Left forelimb (tissue), 1 donor: ENCODE measurements around the gene PLPP4.
A peak's percentile ranks its signal among the peaks of the same experiment; 100 is the strongest.

ENCODE experiments used
- DNase-seq: peaks from one replicate; pipeline ENCODE4 v3.0.0-alpha.2; 2018; ENCODE audit warnings: low spot score

PLPP4 gene

DNA sequence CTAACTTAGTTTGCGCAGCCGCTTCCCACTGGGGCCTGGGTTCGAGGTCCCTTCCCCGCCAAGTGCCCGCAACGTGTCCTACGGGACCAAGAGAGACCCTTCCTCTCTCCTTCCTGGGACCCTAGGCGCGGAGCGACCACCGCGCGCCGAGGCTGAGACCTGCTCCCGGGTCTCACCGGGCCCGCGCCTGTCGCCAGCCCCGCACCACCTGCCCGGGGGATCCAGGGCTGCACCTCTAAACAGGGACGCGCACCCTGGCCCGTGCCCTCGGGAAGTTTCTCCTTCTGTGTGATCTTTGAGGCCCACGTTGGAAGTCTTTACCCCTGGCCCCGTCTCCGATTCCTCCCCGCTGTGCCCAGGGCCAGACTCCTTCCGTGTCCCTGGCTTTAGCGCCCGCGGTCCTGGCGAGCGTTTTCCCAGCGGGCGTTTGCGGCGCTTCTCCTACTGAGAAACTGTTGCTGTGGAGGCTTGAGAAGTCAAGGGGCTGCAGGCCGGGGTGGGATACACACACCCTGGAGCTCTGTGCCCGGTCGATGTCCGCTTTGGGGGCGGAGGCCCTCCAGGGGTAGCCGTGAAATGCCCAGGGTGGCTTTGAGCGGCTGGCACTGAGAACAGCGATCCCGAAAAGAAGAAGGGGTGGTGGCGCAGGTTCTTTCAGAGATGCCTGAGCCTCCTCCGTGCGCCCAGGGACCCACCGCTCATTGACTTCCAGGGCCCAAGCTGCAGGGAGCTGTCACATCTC lies 575 bp downstream of the PLPP4 start:
- DNase-seq, result no peak

DNA sequence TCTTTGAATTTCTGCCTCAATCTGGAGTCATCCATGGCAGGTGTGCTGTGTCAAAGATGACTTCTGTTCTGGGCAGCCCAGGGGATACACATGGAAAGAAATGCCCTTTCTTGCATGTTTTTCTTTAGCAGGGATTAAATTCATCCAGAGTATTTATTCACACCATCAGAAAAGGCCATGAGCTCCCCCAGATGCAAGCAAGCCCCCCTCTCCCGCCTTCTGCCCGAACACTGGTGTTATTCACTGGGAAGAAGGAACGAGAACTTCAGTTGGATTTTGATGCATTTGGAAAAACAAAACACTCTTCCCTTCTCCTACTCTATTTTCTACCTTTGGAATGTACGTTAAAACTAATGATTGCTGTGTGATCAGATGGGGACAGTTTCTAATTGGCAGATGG lies 1.4 kb downstream of the PLPP4 start:
- DNase-seq, result no peak

DNA sequence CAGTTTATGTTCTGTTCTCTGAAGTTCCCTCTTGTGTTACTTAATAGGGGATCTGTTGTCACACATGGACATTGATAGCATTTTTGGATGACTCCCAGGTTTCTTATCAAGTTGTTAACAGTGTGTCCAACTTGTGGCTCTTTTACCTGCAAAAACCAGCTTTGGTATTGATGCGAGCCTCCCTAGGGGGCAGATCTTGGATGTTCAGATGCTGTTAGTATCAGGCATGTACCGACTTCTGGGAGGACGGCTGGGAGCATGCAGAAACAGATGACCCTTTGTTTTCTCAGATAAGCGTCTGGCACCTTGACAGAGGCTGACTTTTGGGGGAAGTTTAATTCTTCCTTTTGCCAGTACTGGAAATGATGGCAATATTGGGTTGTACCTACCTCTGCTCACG lies 2.2 kb downstream of the PLPP4 start:
- no peak for DNase-seq

DNA sequence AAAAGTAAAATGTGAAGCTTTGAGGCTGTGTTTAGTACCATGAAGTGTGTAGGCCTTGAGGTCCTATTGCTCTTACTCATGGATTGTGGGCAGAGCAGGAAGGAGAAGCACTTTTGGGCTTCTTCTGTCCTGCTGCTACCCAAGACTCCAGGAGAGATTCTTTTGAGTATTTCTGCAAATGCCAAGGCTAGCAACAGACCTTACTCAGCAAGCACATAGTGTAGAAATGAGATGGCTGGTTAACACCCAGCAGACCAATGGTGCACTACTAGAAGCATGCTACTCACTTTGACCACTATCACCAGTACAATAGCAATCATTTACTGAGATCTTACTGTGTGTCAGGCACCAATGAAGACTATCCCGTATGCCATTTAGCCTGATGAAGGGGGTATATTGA lies 3.2 kb downstream of the PLPP4 start:
- DNase-seq, result no peak

DNA sequence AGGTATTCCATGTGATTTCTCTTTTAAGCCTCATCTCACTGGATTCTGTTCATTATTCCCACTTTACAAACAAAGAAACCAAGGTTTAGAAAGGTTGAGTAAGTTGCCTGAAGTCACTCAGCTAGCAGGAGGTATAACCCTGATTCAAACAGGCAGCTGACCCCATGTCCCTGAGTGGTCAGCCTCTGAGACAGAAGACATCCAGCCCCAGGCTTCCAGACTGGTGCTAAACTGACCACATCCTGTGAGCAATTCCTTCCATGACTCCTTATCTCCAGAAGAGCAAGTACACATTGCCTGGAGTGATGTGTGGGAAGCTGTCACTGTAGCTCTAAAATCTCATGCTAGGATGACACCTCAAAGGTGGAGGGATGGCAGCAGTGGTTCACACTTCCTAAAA lies 3.7 kb downstream of the PLPP4 start:
- no peak for DNase-seq

DNA sequence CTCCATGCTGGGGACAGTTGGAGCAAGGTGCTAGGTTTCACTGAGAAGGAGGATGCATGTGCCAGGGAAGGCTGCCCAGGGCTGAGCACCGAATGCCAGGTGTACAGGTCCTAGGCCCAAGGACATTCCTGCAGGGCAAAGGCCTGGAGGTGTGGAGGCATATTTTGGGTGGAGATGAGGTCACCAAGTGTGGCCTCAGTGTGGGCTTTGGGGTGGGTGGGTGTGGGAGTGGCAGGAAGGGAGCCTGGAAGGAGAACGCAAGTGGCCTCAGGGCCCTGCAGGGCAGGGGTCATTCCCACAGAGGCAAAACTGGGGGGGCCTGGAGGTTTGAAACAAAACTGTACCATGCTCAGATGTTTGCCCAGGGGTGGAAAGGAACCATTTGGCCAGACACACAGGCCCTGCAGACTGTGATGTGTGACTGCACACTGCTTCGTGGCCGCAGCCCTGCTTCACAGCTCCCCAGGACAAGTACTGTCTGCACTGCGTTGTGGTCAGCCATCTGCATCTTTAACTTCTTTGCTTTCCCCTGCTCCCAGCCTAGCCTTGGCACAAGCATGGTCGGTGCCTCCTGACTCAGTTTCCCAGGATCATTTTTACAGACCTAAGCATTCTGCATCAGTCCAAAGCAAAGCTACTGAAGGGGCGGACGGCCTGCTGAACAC lies 5.1 kb downstream of the PLPP4 start:
- DNase-seq, result no peak

DNA sequence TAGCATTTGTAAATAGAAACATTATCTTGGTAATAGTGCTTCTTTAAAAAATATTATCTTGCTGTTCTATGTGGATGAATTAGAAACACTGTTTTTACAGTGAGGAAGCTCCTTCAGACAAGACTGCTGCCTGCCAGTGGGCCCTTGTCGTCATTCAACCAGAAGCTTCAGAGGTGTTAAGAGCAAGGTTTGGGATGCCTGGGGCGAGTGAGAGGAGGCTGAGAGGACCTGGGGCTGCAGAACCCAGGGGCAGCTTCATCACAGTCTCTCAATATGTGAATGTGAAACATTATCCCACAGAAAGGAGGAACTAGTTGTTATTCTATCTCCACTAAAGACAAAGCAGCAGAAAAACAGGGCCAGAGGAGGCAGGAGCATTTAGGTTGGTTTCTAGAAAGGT lies 8.1 kb downstream of the PLPP4 start:
- DNase-seq, result no peak

DNA sequence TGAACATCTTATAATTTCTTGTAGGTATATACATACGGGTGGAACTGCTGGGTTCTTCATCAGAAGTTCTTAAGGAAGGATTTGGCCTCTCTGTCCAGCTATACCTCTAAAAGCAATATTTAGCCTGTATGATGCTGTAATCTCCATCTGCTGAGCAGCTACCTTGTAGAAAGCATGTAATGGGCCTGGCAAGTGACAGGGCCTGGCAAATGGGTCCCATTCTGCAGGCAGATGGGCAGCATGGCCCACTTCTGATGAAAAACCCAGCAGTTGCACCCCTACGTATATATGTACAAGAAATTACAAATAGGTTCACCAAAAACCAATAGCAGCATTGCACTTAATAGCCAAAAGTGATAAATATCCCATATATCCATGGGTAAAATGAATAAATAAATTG lies 9.0 kb downstream of the PLPP4 start:
- no peak for DNase-seq

DNA sequence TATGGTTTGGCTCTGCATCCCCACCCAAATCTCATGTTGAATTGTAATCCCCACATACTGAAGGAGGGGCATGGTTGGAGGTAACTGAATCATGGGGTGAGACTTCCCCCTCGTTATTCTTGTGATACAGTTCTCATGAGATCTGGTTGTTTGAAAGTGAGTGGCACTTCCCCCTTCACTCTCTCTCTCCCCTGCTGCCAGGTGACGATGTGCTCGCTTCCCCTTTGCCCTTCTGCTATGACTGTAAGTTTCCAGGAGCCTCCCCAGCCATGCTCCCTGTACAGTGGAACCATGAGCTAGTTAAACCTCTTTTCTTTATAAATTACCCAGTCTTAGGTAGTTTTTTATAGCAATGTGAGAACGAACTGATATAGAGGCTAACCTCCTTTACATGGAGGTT lies 16.6 kb downstream of the PLPP4 start:
- peak; percentile 28 for DNase-seq

DNA sequence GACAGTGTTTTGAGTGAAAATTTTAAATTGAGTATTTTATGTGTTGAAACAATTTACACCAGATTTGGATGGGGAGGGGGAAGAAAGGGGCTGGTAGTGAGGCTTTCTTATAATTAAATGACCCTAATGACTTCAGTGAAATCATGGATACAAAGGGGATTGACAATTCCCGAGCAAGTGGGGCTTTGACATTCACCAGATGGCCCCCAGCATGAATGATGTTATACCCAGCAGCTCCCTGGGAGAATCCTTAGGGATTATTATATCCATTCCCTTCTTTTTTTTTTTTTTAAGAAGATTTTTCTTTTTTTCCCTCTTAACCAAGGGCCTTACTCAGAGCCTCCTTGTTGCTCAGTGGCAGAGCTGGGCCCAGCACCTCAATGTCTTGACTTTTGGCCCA lies 17.9 kb downstream of the PLPP4 start:
- no peak for DNase-seq

DNA sequence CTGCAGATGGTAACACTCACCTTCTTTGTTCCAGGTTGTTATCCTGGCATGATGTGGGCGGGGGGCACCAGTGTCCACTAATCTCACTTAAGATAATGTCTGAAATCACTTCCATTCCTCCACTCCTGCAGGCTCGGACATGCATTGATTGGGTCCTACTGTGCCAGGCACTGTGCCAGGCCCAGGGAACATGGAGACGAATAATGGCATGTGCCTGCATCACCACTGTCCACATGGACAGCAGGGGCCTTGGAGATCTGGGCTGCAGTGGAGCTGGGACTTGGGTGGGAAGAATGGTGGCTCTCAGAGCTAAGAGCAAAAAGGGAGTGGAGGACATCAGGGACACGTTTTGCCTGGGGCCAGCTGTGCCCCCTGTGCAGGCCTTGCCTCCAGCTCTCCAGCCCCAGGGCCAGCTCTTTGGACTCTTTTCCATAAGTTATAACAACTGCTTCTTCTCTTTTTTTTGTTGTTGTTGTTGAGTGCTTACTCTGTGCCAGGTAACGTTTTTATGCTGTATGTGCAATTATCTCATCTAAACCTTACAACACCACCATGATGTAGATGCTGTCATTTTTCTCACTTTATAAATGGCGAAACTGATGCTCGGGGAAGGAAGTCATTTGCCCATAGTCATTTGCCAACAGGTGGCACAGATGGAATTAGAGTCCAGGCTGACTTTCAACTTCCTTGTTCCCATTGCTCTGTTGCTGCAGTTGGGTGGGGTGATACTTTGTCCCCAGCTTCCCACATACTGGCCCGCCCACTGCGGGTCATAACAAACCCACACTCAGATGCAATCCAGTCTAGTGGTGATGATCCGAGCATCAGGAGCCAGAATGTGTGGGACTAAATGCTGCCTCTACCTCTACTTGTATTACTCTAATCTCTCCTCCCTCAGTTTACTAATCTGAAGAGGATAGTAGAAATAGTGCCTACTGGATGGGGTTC lies 19.1 kb downstream of the PLPP4 start:
- DNase-seq, result peak; percentile 31

DNA sequence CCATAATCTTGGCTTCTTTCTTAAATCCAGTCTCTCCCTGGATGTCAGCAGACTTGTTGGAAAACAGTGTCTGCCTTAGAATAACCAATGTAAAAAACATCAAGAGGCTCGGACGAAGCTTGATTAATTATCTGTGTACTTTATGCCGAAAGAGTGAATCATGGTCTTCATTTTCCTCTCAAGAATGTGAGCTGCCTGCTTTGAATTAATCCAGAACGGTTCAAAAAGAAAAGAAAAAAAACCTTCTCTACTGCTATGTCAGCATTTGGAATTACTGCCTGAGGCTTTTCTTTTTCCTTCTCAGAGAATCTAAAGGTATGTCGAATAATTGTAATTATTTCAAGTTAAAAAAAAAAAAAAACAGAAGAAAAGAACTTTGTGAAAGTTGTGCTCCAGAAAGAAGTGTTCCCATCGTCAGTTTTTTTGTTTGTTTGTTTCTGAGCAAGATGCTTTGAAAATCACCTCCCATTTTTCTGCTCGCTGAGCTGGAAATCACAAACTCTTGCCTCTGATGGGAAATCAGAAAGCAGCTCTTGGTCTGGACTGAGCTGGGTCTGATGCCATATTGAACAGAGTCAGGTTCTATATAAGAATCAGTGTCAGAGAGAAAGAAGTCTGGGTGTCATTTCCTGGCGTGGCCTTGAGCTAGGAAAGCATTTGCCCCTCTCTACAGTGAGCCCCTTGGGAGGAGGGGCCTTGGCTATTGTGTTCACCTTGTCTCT lies 20.2 kb downstream of the PLPP4 start:
- DNase-seq, result no peak

DNA sequence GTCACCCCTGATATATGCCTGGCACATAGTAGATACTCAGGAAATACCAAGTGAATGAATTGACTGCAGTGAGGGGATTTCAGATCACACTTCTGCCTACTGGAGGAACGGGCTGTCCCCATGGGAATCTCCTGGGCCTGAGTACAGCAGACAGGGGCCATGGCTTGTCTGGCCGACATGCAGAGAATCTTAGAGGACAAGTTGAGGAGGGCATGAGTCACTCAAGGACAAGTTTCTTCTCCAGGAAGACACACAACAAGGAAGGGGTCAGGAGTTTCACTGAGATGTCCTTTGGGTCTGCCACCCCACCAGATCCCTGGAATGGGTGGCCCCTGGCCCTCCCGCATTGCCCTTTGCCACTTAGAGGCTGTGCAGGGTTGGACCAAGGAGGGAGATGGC lies 20.7 kb downstream of the PLPP4 start:
- peak; percentile 53 for DNase-seq

DNA sequence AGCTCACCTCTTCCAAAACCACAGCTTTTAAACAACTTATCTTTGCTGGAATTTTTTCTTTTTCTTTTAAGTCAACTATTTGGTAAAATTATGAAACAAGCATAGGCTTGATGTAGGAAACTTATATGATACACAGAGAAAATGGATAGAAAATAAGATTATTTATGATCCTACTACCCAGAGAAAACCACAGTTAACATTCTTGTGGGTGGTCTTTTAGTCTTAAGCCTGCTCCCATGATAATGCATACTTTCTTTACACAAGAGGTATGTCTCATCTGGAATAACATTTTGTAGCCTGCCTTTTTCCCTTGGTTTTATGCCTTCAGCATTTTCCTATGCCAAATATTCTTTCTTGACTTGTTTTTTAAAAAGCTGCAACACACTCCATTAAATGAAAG lies 21.4 kb downstream of the PLPP4 start:
- no peak for DNase-seq

DNA sequence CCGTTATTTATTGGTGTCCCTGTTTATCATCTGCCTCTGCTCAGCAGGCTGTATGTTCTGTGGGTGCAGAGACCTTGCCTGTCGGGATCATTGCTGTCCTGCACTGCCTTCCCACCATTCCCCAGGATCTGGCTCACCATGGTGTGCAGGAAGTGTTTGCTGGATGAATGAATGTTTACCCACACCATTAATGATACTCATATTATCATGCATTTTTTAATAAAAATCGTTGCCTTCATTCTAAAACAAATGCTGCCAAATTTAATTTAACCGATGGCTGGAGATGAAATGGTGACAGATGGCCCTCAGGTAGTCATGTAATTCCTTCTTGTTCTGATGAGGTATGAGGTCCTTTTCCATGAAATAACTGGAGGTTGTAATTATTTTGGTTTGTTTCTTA lies 22.5 kb downstream of the PLPP4 start:
- no peak for DNase-seq

DNA sequence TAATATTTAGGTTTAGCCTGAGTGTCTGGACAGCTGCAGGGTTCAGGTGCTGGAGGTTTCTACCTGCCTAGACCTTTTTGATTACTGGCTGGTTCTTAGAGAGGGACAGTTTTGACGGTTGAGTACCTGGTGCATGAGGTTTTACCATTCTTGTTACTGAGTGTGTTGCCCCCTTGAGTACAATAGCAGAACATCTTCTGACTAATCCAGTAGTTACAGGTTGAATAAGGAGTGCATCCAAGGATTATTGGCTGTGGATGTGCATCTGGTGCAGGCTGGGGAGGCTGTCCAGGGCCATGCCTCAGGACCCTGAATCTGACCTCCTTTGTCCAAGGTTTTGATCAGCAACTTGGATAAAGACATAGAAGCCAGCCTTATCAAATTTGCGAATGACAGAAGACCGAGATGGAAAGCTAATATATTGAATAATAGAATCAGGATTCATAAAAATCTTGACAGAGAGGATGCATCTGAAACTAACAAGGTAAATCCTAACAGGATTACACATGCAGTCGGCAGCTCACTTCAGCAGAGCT lies 23.1 kb downstream of the PLPP4 start:
- DNase-seq, result no peak

DNA sequence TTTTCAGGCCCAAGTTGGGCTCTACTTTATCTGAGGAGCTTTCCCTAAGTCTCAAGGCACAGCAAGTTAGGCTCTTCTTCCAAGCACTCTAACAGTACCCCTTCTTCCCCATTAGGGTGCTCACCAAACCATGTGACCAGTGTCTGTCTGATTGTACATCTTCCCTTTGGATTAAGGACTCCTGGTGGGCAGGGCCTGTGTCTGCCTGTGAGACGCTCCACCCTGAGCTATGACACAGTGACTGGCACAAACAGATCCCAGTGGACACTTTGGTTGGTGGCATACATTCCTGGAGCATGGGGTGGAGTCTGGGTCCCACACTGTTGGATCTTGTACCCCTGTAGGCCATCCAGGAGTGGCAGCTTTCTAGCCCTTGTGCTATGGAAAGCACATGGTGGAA lies 23.8 kb downstream of the PLPP4 start:
- no peak for DNase-seq

DNA sequence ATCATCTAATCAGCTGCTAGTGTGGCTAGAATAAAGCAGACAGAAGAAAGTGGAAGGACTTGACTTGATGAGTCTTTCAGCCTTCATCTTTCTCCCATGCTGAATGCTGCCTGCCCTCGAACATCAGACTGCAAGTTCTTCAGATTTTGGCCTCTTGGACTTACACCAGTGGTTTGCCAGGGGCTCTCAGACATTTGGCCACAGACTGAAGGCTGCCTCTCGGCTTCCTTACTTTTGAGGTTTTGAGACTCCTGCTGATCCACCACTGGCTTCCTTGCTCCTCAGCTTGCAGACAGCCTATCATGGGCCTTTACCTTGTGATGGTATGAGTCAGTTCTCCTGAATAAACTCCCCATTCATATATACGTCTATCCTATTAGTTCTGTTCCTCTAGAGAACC lies 26.0 kb downstream of the PLPP4 start:
- no peak for DNase-seq

DNA sequence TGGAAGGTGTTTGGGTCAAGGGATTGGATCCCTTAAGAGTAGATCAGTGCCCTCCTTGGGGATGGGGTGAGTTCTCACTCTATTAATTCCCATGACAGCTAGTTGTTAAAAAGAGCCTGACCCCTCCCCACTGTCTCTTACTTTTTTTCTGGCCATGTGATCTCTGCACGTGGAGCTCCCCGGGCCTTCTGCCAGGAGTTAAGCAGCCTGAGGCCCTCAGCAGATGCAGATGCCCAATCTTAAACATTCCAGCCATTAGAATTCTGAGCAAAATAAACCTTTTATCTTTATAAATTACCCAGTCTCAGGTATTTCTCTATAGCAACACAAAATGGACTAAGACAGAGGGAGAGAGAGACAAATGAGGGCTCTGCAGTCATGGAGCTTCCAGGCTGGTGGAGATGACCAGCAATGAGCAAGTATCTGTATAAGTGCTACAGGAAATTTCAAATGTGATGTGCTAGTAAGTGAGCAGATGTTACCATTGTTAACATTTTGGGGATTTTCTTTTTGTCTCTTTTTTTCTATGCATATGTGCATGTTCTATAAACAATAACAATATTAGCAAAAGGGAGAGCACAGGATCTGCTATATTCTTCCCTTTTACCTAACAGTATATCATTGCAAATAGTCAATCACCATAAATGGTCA lies 26.7 kb downstream of the PLPP4 start:
- DNase-seq, result no peak

DNA sequence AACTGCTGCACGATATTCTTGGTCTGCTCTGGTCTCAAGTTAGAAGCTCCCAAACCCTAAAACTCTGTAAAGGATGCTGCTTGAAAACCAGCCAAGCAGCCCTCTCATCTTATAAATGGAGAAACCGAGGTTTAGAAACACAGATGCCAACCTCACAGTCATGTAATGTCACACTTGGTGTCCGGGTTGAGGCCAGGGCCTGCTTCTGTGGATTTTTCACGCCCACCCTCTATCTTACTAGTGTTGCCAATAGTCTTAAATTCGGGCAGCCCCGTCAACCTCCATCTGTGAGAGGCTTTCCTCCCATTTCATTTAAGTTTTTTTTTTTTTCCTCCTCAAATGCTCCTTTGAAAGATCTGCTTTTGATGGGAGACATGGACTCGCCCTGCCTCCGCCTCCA lies 28.9 kb downstream of the PLPP4 start:
- no peak for DNase-seq

DNA sequence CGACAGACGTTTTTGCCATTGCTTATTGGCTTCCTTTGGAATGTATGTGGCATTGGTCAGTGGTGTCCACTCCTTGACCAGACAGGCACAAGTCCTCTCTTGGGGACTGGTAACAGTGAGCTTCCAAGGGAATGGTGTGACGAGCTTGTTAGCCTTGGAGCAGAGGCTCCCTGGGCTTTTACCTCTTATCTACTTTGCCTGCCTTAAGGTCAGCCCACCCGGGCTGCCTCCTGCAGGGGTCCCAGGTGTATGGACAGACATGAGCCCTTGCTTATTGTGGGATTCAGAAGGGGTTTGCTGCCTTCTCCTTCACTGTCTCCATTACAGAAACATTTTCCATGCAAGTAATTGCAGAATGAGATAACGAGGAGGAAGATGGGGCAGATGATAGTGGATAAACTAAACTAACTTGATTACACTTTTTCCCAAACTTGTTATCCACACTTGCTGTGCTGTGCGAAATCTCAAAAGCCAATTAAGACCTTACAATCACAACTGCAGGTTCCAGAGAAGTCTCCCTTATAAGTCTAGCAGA lies 29.7 kb downstream of the PLPP4 start:
- DNase-seq, result no peak
